HG02588 (cell line): ENCODE measurements around the gene NOP9.

Source experiments
- ATAC-seq: cut with Tn5 transposase; IDR thresholded peaks from one replicate; pipeline ENCODE4 v1.9.1; 2021; ENCODE audit warnings: mild to moderate bottlenecking, moderate library complexity; ENCODE audit not compliant: unreplicated experiment

NOP9 gene

DNA sequence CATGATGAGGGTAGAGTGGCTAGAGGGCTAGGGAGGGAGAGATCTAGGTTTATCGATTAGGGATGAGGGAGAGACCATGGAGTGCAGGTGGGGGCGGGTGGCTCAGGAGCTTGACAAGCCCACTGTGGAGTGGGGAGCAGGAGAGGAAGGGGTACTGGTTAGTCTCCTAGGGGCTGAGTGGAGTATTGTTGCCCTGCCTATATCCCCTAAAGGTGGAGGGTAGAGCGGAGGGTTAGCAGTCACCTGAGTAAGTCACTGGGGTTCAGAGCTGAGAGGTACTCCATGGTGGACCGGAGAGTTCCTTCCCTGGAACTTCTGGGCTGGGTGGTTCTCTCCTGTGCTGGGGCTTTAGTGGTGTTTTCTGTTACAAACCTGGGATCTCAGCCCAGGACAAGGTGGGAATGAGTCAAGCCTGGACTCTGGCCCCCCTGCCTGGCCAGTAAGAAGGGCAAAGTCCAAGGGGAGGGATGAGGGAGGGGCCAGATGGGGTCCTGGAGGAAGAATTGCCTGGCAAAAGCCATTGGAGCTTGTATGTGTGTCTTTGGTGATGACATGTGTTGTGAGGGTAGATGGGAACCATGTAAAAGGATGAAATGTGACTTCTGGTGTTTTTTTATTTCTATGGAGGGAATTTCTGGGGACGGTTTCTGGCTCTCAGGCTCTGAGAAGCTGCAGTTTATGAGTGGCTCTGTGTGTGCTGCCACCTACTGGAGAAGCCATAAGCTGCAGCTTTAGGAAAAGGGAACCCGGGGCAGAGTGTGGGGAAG lies 8.1 kb downstream of the NOP9 start, which contains the start of gene CIDEB:
CIDEB (minus strand) TSS at position 403 of the 767 bp plus-strand sequence; CDS start at position 284, 119 bp downstream.
- no peak for ATAC-seq

DNA sequence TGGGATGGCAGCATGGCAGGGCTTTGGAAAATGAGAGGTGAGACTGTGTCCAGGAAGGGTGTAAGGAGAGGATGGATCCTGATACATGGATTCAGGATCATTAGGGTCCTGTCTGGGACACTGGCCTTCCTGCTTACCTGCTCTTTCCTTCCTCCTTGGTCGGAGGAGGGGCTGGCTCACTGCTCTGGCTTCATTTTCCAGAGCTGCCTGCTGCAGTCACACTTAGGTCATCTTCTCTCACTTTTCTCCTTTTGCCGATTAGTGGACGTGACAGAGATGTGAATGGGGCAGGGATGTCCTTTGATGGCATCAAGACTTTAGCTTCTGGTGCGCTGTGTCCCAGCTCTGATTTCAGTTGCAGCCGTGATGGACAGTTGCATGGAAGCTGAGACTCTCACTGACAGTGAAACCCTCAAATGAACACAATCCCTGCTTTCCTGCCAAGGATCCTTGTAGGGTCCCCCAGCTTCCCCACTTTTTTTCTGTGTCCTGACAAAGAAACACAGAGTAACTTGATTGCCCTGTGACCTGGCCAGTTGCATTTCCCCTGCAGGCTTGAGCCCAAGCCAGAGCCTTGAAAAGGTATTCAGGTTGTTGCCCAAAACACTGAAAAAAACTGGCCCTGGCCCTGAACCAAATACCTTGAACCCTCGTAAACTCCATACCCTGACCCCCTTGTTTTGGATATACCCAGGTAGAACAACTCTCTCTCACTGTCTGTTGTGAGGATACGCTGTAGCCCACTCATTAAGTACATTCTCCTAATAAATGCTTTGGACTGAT lies 8.9 kb downstream of the NOP9 start:
- ATAC-seq = no peak

- no peak for ATAC-seq
Observed at GRCh38 chr14:24309538-24310264, 10.1 kb downstream of the NOP9 start, which contains the start of gene LTB4R2. Gene LTB4R2 (plus strand): TSS chr14:24310140. CDS start chr14:24310665, 525 bp downstream.

- no peak for ATAC-seq
Observed at GRCh38 chr14:24310265-24310645, 10.6 kb downstream of the NOP9 start.

GRCh38 chr14:24310646-24311604 lies 11.3 kb downstream of the NOP9 start, which contains the start of gene LTB4R:
Gene LTB4R (plus strand): TSS chr14:24311502. CDS start chr14:24315652, 4,150 bp downstream.
- peak; percentile 53 for ATAC-seq

DNA sequence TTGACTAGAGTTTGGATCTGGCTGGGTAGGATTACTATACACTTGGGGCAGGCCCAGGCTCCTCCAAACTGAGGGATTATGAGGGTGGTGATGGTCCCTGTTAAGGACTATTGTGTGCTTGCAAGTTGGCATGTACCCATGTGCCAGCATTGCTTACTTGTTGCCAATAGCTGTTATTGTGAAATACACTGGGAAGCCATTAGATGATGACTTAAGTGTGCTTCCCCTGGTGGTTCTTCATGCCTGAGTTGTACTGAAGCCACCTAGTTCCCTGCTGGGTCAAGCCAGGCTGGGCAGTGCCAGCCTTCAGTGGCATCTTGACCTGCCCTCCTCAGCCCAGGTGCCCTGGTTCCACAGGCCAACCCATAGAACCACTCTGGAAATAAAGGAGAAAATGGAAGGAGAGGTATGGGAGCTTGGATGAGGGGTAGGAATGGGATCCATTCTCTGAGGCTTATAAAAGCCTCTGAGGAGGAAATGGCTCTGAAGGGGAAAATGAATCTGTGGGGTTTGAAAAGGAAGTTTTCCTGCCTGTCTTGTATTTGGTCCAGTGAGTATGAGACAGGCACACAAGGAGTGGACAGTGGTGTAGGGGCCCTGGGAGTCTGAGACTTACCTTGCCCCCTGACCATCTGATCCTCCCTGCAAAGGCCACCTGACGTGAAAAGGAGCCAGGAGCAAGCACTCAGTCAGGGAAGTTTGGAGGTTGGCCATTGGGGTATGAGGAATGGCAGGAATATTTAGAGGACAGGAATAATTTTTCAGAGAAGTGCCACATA lies 12.4 kb downstream of the NOP9 start:
- no peak for ATAC-seq

GRCh38 chr14:24312736-24313507 lies 13.3 kb downstream of the NOP9 start:
- ATAC-seq = no peak

DNA sequence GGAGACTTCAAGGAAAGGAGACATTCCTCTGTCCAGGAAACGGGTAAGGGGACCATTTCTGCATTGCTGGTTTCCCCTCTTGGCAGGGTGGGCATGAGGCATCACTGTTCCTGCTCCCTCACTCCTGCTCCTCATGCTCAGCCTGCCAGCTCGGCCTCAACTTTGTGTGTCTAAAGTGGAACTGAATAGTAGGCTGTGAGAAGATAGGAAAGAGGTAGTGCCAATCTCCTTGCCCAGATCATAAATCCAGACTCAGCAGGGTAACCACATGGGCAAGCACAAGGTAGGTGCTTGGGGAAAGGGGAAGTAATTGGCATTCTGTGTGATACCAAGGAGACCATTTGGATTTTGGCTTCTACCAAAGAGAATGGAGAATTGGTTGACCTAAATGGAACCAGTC lies 14.3 kb downstream of the NOP9 start:
- ATAC-seq = no peak

DNA sequence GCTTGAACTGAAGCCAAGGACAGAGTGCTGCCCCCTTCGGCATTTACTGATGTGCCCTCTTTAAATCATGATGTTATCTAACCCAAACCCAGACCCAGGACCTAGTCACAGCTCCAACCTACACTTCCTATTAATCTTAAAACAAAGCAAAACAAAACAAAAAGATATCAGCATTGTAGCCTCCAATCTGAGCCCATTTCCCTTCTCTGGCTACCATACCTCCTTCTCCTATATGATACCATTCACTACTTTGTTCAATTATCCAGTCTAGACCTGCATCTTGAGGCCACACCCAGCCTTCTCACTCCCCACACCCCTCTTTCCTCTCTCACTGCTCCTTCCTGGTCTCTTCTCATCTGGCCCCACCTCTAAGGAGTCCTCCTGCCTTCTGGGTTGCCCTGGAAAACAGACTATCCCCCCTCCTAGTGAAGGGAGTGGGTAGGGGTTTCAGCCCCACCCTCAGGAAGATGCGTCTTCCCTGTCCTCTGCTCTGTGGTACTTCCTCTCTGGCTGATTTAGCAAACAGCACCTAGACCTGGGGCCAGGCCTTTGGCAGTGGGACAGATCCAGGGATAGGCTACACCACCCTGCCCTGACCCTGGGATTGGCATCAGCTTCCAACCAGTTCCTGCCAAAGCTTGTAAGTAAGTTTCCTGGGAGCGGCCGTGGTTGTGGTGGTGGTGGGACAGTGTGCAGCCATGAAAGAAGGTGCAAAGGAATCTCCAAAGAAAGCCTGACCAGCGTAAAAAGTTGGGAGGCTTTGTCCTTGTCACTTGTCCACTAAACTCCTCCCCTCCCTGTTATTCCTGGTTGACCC lies 14.9 kb downstream of the NOP9 start:
- ATAC-seq = no peak

- no peak for ATAC-seq
Observed at GRCh38 chr14:24315243-24315806, 15.7 kb downstream of the NOP9 start.

GRCh38 chr14:24315807-24316596 lies 16.4 kb downstream of the NOP9 start:
- ATAC-seq = no peak

GRCh38 chr14:24316597-24316950 lies 16.9 kb downstream of the NOP9 start:
- no peak for ATAC-seq

DNA sequence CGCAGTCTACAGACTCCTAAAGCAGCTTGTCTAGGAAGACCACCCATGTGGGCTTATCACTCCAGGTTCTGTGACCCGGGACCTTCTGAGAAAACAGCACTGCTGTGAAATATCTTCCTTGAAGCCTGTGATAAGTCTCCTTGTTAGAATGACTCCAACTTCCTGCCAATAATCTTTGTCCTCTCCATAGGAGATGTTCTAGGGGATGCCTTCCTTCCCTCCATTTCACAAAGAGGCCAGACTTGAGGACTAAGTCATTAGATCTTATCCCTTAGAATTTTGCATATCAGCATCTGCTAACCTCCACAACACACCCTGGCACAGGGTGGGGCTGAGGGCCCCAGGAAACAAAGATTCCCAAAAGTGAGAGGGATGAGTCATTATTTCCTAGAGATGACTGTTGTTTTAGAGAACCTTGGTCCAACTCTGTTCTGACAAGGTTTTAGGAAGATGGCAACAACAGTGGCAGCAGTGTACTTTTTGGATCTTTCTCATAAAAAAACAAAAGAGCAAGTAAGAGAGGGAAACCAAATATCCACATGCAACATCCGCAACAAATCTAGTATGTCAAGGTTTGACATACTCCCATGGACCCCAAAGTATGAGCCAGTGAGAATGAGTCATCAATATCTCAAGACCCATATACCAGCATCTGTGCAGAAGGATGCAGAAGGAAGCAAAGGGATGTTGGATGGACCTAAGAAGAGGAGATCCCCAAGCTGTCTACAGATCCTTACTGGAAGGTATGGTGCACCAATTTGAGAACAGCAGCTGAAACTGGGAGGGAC lies 17.7 kb downstream of the NOP9 start:
- no peak for ATAC-seq

GRCh38 chr14:24321212-24321975 lies 21.7 kb downstream of the NOP9 start:
- no peak for ATAC-seq

DNA sequence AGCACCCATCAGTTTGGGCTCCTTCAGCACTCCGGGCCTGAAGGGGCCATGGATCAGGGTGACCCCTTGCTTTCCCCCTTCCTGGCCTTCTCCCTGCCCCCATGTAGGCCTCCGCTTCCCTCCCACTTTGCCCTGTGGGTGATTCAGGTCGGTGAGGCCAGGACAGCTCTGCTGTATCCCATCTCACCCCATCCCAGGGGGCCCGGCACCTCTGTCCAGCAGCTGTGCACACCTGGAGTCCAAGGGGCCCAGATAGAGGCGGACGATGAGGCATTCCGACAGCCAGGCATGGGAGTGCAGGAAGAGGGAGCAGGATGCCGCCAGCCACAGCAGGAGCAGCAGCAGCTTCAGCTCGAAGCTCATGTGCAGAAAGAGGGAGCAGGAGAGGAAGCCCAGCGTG lies 23.0 kb downstream of the NOP9 start:
- no peak for ATAC-seq
